ENCODE results near the gene SUN5.
"Not testable (repeated sequence)": the region's sequence is repeated elsewhere in the genome, so short reads cannot be mapped to it uniquely, and the experiment has no call there.

Gene SUN5, protein sequence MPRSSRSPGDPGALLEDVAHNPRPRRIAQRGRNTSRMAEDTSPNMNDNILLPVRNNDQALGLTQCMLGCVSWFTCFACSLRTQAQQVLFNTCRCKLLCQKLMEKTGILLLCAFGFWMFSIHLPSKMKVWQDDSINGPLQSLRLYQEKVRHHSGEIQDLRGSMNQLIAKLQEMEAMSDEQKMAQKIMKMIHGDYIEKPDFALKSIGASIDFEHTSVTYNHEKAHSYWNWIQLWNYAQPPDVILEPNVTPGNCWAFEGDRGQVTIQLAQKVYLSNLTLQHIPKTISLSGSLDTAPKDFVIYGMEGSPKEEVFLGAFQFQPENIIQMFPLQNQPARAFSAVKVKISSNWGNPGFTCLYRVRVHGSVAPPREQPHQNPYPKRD

DNA sequence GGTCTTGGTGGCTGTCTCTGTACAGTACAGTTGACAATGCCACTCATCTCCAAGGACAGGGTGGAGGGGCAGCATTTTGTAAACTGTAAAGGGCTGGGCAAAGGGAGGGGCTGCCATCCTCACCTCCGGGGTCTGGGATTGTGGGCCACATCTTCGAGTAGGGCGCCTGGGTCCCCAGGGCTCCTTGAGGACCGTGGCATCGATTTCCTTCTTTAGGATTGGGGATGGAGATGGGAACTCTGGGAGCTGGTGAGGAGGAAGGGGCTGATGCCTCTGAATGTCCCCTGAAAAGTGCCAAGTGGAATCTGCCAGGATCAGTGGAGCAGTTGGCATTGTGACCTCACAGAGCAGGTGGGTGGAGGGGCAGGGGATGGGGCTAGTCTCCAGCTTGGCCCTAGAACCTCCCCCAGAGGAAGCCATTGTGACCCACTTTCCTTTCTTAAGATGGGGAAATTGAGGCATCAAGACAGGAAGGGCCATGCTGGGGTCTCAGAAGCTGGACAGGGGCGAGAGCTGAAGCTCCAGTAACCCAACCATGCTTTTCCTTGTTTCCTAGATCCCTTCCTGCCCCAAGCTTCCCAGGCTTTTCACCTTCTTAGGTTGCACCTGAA, at the start of gene SUN5:
SUN5 (minus strand) TSS at position 293 of the 611 bp plus-strand sequence; CDS start at position 200, 93 bp downstream.
- no peak for DNase-seq (ENCODE audit: low spot score)

DNA sequence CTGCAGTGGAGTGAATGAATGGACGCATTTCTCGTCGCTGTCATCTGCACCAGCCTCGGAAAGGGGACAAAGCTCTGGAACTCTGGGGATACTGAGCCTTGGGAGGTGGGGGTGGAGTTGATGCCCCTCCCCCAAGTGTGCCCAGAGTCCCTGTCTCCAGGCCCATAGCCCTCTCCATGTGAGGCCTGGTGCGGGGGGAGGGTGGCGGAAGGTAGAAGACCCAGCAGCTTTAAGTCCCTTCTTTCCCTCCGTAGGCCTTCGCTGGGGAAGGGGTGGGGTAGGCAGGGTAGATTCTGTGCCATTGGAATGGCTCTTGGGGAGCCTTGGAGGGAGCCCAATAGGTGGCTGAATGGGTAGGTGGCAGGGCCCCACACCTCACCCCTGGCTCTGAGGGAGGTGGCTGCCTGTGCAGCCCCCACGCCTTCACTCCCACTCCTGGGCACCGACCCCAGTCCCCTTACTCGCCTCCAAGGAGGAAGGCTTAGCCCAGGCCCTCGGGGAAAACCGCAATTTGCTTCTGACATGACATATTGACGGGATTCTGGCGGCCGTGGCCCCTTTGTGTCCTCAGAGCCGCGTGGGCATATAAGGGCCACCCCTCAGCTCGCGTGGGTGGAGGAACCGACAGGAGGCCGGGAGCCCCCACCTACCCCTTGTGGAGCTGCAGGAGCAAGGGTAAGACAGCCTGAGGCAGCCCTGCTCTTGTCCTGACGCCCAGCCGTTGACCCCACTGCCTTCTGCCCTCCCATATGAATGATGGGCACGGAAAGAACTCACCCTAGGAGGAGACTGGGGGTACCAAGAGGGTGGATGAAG, 49.3 kb upstream of the SUN5 start, which contains the start of gene BPIFB3:
BPIFB3 (plus strand) TSS at position 613 of the 816 bp plus-strand sequence. CDS start 1,533 bp downstream, outside the sequence.
- DNase-seq (ENCODE audit: low spot score) = no peak

DNA sequence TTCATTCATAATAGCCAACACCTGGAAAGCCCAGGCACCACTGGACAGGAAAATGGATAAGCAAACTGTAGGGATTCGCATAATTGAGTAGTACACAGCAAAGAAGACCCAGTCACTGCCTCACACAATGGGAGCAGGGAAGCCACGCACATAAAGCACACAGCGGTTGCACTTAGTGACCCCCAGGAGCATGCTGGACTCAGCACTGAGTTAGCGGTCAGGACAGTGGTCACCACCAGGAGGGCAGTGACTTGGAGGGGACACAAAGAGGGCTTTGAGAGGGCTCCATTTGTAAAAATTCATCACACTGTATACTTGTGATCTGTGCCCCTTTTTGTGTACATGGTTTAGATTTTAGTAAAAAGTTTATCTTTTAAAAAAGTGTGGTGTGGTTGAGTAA, 47.1 kb upstream of the SUN5 start:
- no peak for DNase-seq (ENCODE audit: low spot score)

DNA sequence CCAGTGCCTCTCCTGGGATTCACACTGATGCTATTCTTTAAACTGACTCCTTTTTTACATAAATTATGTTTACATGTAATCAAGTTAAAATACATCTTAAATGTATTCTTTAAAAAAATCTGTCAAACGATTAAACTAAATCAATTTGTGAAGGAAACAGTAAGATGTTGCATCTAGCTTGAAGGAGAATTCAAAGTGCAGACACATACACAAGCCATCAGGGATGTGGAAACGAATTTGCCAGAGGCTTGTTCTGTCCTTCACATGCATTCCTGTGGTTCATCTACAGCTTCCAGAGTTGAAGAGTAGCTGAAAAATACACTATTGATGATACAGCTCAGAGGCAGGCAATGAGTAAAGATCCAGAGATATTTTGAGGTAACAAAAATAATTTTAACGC, 42.2 kb upstream of the SUN5 start:
- no peak for DNase-seq (ENCODE audit: low spot score)

DNA sequence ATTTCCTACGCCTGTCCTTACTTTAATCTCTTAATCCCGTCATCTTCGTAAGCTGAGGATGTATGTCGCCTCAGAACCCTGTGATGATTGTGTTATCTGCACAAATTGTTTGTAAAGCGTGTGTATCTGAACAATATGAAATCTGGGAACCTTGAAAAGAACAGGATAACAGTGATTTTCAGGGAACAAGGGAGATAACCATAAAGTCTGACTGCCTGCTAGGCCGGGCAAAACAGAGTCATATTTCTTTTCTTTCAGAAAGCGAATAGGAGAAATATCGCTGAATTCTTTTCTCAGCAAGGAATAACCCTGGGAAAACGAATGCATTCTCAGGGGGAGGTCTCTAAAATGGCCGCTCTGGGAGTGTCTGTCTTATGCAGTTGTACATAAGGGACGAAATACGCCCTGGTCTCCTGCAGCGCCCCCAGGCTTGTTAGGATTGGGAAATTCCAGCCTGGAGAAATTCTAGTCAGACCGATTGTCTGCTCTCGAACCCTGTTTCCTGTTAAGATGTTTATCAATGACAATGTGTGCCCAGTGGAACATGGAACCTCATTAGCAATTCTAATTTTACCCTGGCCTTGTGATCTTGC, 41.0 kb upstream of the SUN5 start:
- DNase-seq (ENCODE audit: low spot score) = not testable (repeated sequence)

DNA sequence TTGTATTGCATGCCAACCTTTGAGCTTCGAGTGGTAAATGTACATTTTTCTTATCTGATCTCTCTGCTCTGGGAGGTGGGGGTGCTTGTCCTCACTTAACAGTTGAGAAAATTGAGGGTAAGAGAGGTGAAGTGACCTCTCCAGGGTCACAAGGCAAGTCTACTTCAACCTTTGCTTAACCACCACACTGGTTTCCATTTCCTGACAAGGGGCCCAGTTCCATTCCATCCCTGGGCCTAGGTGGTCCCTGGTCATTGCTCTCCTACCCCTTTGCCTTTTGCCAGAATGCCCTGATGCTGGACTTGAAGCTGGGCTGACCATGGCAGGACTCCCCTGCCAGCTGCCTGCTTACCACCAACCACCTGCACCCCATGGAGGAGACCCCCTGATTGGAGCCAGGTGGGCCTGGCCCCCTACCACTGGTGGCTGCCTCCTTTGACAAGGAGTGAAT, 39.5 kb upstream of the SUN5 start:
- no peak for DNase-seq (ENCODE audit: low spot score)

DNA sequence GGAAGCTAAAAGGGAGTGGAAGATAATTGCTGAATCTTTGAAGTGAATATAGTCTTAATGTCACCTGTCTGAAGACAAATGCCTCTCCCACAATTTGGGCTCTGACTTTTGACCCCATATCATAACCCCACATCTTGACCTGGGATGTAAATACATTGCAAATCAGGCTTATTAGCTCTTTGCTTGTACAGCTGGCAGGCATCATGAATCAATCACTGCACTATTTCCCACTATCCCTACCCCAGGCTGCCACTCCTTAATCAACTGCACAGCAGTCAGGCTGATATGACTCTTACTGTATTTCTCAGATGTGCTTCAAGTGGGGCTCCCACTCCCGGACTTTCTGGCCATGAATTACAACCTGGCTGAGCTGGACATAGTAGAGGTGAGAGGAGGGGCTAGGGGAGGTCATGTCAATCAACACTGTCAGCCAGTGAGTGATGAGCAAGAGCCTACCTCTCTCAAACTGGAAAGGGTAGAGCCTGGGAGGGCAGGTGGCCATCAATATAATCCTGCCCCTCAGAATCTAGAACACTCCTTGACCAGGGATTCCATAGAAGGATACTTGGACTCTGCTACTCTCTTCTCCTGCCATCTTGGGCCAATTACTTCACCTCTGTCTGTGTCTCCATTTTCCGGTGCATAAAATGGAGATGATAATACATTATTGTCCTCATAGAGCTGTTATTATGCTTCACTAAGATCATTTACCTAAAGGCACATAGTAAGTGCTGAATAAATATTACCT, 38.9 kb upstream of the SUN5 start:
- no peak for DNase-seq (ENCODE audit: low spot score)

DNA sequence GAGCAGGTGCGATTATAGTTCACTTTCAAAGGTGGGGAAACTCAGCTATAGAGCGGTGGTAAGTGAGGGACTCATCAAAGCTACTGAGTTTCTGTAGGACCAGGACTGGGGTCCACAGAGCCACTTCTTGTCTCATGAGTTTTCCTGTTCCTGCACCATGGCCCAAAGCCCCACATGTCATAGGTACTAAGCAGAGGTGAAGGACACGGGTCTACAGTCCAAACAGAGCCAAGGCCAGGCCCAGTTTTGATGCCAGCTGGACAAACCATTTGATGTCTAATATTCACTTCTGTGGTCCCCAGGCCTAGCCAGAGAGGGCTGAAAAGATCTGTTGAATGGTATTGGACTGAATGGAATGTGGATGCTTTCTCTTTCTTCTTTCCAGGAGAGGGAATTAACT, 38.2 kb upstream of the SUN5 start:
- DNase-seq (ENCODE audit: low spot score) = no peak

DNA sequence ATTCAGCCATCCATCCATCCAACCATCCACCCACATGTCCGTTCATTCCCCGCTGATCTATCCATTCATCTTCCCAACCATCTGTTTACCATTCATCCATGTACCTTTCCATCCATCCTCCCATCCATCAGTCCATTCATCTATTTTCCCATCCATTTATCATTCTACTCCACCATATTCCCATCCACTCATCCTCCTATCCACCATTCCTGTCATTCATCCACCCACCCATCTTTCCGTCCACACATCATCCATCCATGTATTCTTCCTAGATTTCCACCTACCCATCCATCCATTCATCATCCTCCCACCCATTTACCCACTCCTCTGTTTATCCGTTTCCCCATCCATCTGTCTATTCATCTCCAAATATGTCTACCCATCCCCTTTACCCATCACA, 34.0 kb upstream of the SUN5 start:
- DNase-seq (ENCODE audit: low spot score) = no peak

DNA sequence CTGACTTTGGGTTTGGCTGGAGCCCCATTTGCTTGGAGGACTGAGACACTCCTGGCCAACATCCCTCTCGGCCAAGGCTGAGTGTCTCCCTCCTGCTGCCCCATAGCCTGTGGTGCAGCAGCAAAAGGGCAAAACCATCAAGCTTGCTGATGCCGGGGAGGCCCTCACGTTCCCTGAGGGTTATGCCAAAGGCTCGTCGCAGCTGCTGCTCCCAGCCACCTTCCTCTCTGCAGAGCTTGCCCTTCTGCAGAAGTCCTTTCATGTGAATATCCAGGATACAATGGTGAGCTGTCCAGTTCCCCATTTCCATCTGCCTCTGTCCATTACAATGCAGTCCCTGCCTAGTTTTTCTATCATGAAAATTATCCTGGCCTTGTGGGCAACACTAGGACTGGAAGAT, 33.2 kb upstream of the SUN5 start:
- no peak for DNase-seq (ENCODE audit: low spot score)

DNA sequence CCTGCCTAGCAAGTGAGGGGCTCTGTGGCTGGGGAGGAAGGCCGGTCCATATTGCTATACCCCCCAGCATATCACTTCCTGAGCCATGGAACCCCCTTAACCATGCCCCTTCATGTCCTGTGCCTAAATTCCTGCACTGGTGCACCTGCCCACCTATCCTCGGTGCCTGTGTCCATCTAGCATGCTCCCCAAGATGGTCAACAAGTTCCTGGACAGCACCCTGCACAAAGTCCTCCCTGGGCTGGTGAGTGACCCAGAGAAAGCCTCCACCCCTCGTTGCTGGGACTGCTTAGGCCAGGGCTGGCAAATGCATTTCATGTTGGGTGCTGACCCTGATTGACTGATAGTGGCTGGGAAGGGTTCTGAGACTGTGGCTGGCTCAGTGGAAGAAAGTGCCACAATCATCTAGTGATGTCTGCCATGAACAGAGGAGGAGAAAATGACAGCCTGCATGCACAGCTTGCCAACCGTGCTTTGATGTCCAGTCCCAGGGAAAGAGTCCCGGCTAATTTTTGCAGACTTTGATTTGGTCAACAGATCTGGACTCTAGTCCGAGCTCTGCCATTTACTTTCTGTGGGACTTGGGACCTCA, 30.8 kb upstream of the SUN5 start:
- DNase-seq (ENCODE audit: low spot score) = no peak

DNA sequence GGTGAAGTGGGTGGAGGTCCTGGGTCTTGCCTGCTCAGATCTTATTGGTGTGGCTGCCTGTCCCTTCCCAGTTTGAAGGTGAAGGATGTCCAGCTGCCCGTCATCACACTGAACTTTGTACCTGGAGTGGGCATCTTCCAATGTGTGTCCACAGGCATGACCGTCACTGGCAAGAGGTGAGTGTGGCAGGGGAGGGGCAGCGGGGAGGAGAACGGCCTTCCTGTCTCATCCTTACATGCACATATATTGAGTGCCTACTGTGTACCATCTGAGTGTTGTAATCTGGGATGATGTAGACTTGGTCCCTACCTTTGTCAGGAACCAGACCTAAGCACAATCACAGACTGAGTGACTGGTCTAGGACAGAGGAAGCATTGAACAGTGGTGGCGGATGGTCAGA, 29.9 kb upstream of the SUN5 start:
- DNase-seq (ENCODE audit: low spot score) = no peak

DNA sequence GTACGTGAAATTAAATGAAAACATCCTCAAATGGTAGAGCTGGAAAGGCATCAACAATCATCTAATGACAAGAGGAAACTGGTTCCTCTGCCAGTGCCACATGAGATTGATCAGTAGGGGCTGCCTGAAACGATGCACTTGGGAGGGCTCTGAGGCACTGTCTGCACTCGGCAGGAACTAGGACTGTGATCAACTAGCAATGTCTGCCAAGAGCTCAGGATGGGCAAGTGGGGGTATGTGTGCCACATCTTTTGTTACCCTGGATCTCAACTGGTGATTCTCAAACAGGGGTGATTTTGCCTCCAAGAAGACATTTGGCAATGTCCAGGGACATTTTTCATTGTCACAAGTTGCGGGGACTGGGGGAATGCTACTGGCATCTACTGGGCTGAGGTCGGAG, 29.1 kb upstream of the SUN5 start:
- no peak for DNase-seq (ENCODE audit: low spot score)

DNA sequence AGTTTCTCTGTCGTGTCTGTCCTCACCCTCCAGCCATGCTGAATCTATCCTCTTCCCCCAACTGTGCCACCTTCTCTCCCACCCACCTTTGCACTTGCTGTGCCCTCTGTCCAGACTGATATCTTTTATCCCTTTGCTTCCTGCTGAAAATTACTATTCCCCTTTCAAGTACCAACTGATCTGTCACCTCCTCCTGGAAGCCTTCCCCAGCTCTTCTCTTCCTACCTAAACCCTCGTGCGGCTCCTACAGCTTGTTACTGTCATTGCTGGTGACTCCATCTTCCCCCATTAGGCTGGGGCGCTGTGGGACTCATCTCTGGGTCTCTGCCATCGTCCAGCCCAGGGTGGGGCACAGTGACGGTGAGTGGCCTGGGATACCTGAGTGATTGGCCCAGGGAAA, 28.3 kb upstream of the SUN5 start:
- no peak for DNase-seq (ENCODE audit: low spot score)

DNA sequence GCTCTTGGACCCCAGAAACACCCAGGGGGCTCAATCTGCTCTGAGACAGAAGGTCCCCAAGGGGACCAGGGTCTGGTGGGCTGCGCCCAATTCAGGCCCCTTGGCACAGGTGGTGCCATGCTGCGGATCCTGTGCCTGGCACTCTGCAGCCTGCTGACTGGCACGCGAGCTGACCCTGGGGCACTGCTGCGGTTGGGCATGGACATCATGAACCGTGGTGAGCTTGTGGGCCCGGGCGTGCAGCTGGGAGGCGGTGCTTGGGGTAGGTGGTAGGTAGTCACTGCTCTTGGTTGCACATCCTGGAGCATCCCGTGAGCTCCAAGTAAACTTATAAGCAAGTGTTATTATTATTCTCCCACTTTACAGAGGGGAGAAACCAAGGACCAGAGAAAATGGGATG, 27.3 kb upstream of the SUN5 start, which contains the start of gene BPIFB6:
BPIFB6 (plus strand) TSS at position 118 of the 400 bp plus-strand sequence; CDS start at position 118, 0 bp downstream.
- DNase-seq (ENCODE audit: low spot score) = no peak

DNA sequence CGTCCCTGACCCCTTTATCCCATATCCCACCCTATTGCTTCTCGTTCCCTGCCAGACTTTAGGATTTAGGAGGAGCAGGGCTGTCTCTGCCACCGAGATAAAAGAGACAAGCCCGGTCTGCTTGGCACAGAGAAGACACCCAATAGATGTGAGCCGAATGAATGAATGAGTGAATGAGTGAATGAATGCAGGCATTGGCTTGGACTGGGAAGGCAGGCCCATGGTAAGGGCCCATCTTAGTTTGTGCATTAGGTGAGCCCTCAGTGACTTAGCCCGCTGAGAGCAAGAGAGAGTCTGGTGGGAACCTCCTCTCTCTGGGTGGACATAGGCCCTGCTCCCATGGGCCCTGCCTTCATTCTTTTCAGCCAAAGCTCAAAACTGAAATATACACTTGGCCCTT, 26.3 kb upstream of the SUN5 start:
- DNase-seq (ENCODE audit: low spot score) = no peak

DNA sequence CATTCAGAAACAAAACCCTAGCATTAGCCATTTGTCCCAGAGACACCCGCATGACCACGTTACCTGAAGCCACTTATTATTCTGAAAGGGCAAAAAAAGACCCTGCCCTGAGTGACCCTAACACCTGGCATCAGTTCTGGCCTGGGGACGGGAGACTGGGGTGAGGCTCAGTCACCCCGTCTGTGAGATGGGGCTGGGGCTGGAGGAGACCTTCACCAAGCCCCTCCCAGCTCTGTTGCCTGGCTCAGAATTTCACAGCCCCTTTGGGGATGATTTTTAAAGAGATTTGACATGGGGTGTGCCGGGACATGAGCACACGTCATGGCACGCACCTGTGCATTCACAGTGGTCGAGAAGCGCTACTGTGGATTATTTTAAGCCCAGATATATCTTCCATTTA, 25.8 kb upstream of the SUN5 start:
- DNase-seq (ENCODE audit: low spot score) = no peak

DNA sequence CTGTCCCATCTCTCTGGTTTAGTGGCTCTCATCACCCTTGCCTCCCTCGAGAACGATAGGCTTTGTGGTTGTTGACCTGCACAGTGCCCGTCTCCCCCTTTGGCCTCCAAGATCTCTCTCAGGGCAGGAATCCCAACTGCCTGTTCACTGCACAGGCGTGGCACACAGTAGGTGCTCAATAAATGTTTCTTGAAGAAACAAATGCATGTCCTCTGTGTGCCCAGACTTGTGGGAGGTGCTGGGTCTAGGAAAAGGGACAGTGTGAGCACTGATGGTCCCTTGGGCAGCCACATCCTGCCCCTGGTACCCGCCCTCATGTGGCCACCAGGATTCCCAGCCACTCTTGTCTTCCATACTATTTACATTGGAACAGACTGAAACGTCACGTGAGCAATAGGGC, 24.6 kb upstream of the SUN5 start:
- DNase-seq (ENCODE audit: low spot score) = no peak

DNA sequence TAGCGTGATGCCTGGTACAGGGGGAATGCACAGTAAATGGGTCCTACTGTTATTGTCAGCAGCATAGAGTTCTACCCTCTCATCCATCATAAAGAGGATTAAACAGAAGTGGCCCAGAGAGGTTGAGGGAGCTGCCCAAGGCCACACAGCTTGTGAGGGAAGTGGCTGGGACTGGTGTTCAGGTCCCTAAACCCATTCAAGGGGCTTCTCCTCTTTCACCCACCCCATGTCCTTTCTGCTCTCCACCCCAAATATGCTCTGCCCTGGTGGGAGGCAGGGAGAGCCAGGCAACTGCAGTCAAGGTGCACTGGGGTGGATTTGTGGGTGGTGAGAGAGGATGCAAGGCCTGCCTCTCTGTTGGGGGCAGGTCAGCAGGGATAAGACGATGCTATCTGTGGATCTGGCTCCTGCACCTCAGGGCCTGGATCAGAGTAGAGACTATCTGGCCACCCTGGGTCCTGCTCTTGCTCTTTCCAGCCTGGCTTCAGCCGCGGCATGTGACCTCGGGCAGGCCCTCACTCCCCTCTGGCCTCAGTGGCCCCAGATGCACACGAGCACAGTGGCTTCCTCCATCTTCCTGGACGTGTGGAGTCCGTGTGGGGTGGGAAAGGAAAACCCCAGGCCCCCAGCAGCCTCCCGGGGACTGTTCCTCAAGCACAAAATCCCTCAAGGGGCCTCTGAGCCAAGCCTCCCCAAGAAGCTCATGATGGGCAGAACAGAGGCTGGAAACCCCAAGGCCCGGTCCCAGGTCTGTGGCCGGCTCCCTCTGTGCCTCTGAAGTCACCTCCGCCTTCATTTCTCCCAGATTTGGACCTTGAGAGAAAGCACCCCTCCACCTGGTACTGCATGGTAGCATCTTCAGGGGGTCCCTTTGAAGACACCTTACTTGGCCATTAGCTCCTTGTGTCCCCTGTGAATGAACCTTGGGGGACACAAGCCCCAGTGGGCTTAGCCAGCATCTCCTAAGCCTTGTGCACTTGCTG, 23.8 kb upstream of the SUN5 start:
- no peak for DNase-seq (ENCODE audit: low spot score)

All from AG08396 (cell line).